Inferior parietal cortex (tissue), 1 donor: ENCODE measurements around the gene SRMS.
A peak's percentile ranks its signal among the peaks of the same experiment; 100 is the strongest.
"Not testable (repeated sequence)": the region's sequence is repeated elsewhere in the genome, so short reads cannot be mapped to it uniquely, and the experiment has no call there.

Source experiments
- DNase-seq: peaks from one replicate; pipeline ENCODE4 v3.0.0-alpha.2; 2016; ENCODE audit errors: extremely low spot score

The SRMS gene

GRCh38 chr20:63578224-63579016, 30.9 kb upstream of the SRMS start:
- DNase-seq: no peak

GRCh38 chr20:63577317-63577894, 29.9 kb upstream of the SRMS start:
- no peak for DNase-seq

- no peak for DNase-seq
Measured at GRCh38 chr20:63576311-63576710, 28.8 kb upstream of the SRMS start.

GRCh38 chr20:63574829-63575743, 27.5 kb upstream of the SRMS start:
- DNase-seq: no peak

DNA sequence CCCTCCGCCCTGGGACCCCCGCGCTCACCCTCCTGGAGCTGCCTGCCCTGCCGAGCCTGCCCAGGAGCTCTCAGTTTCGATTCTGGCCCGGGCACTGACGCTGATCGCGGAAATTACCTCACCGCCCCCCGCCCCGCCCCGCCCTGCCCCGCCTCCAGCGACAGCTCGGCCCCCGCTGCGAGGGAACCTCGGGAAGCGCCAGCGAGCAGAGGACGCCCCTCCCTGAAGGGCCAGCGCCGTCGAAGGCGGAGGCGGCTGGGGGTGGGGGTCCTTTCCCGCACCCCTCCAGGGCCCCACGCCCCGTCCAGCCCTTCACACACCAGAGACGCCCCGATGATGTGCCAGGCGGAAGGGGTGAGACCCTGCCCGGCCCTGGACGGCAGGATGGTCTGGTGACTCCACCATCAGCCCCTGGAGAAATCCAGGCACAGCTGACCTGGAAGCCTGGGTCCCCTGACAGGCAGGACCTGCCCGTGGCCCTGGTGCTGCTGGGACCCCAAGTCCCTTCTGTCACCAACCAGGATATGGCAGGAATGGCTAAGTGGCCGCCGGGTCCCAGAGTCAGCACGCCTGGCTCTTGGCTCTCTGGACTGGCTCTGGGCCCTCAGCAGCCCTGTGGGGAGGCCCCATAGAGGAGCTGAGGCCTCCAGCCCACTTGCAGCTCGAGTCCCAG, 26.7 kb upstream of the SRMS start, which contains the start of gene HELZ2:
Gene HELZ2 (minus strand): TSS at position 84 of the 673 bp plus-strand sequence. CDS start 1,854 bp downstream, outside the sequence.
- no peak for DNase-seq

- no peak for DNase-seq
Measured at GRCh38 chr20:63573647-63574131, 26.1 kb upstream of the SRMS start.

- no peak for DNase-seq
Measured at GRCh38 chr20:63572788-63573646, 25.5 kb upstream of the SRMS start.

- DNase-seq: no peak
Measured at GRCh38 chr20:63572071-63572787, 24.7 kb upstream of the SRMS start.

GRCh38 chr20:63571087-63571478, 23.5 kb upstream of the SRMS start:
- DNase-seq: not testable (repeated sequence)

GRCh38 chr20:63570281-63571086, 22.9 kb upstream of the SRMS start:
- no peak for DNase-seq

DNA sequence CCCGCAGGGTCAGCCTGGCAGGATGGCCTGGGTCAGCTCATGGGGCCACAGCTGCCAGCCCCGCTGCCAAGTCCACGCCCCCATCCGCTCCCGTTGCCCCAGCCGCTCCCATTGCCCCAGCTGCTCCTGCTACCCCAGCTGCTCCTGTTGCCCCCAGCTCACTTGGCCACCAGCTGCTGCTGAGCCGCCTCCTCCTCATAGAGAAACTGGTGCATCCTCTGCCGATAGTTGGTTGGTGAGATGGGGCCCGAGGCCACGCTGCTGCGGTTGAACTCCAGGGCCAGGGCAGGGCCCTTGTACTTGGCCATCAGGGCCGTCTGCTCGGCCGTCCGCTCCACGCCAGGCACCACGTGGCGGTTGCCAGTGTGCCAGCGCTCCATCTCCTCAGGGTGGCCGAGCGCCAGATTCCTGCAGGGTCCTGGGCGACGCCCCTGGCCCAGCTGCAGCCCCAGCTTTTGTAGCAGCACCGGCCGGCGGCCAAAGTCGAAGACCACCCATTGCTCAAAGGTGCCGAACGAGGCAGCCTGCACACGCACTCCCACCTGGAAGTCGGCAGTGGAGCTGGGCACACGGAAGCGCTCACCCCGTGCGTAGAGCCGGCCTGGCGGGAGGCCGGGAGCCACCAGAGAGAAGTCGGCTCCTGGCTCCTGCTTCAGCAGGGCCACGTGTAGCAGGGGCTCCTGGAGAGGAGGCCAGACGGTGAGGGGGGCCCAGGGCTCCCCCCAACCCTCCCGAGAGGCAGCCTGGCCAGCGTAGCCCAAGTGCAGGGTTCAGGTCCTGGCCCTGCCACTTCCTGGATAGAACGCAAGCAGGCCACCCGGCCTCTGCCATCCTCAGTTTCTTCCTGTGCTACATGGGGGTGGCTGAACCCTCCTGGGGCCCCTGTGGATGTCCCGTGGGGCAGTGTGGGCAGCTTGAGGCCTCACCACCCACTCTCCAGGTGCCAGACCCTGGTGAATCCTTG, 21.7 kb upstream of the SRMS start:
- no peak for DNase-seq

GRCh38 chr20:63568170-63568981, 20.8 kb upstream of the SRMS start:
- no peak for DNase-seq

DNA sequence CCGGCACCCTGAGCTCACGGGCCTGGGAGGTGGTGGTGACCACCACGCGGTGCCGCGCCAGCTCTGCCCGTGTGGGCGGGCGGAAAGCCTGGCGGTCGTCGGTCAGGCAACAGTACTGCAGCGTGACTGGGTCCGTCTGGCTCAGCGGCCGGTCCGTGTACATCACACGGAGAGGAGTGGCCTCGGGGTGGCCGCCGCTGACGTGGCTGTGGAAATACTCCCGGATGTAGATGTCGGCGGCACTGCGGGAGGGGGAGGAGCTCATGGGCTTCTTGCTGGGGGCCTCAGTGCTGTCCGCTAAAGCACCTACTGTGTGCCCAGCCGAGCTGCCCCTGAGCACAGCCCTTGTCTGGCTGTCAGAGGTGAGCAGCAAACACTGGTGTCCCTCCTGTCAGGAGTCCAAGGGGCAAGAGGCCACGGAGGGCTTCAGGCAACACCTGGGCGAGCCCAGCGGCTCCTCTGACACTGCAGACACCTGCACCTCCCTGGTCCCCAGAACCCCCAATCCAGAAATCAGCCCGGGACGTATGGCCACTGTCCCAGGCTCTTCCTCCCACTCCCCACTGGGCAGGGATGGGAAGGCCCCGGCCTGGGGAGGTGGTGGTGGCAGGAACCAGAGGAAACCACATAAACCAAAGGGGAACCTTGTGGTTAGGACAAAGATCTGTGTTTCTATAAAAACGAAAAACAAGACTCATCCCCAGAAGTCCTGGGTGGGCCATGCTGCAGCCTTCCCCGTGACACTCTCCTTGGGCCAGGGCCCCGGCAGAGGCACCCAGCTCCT, 20.0 kb upstream of the SRMS start:
- DNase-seq: peak; percentile 6

DNA sequence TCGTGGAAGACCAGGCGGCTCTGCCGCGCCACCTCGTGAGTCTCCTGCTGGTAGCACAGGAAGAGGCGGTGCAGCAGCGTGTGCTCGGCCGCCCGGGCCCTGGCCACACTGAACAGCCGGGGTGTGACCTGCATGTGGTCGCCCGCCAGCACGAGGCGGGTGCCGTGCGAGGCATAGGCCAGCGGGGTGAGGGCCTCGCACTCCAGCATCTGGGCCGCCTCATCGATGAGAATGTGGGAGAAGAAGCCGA, 19.5 kb upstream of the SRMS start:
- DNase-seq: no peak

GRCh38 chr20:63566395-63567135, 19.0 kb upstream of the SRMS start:
- no peak for DNase-seq
